Stimulated activated CD8-positive, alpha-beta memory T cell treated with anti-CD3 and anti-CD28 coated beads, Interleukin-7, amount 100 ng/mL, for 1 hour (primary cell): Measurements from ENCODE around the gene ACTL7A.

Source experiments
- DNase-seq, 2 donors: peaks; one replicate each; pipeline ENCODE4 v3.0.0-alpha.2; 2020; ENCODE audit warnings: low read depth in 2 of 2

The ACTL7A gene

DNA sequence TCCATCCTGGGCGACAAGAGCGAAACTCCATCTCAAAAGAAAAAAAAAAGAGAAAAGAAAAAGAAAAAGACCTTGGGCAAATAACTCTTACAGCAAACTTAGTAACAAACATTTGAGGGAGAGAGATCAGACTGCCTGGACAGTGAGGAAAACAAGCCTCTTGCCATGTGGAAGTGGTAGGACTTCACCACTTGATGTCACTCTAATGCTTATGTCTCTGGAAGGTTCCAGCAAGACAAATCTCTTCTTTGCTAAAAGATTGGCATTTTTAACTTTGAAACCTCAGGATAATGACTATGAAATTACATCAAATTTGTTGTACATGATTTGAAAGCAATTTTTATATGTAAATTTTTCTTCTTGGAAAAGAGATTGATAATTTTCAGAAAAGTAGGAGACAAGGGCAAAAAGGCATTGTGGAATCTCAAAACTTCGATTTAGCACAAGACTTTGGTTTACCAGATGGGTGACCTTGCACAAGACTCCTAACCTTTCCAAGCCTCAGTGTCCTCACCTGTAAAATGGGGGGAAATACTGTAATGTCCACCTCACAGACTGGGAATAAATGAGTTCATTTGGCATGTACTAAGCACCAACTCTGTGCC is 11.7 kb upstream of the ACTL7A start:
- no peak for DNase-seq

DNA sequence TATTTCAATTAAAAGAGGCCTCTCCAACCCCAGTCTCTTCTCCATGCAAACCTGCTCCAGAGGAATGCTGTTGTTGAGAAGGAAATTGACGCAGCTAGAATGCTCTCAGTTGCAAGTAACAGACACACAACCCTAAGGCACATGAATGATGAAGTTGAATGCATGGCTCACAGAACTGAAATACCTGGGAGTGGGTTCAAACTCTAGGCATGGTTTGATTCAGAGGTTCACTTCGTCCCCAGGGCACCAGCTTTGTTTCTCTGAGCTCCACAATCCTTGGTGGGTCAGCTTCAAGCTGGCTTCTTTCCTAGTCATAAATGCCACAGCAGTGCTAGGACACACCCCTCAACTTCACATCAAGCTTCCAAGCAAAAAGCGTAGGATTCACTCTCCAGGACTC is 10.9 kb upstream of the ACTL7A start:
- DNase-seq = no peak

DNA sequence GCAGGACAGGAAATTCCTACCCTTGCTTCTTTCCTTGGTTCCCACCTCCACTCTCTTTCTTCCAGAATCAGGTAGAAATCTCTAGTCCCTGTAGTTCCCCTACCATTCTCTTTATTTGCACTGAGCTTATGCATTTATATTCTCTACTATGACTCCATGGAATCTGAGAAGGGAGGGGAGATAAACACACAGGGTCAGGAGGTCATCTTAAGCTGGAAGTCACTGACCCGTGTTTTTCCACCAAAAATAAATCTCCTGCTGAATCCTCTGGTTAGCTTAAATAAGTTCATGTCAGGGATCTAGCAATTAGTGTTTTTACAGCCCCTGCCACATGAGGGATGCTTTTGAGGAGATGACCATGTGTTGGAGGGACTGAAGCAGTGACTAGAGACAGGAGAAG is 10.0 kb upstream of the ACTL7A start:
- no peak for DNase-seq

DNA sequence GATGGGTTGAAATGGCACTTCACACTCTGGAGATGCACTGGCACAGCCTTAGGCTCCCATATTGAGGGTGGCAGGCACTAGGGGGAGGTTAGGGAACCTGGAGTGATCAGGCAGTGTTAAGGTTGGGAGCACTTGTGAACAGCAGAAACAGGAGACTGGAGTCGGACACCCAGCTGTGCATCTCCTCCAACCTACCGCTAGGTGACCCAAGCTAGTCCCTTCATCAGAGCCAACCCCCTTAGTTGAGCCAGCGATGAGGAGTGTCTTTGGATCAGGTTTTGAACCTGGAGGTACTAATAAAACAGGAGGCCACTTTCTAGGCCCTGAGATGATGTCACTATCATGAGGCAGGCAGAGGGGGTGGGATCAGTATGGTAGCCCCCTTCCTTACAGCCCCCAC is 8.0 kb upstream of the ACTL7A start:
- DNase-seq = no peak

DNA sequence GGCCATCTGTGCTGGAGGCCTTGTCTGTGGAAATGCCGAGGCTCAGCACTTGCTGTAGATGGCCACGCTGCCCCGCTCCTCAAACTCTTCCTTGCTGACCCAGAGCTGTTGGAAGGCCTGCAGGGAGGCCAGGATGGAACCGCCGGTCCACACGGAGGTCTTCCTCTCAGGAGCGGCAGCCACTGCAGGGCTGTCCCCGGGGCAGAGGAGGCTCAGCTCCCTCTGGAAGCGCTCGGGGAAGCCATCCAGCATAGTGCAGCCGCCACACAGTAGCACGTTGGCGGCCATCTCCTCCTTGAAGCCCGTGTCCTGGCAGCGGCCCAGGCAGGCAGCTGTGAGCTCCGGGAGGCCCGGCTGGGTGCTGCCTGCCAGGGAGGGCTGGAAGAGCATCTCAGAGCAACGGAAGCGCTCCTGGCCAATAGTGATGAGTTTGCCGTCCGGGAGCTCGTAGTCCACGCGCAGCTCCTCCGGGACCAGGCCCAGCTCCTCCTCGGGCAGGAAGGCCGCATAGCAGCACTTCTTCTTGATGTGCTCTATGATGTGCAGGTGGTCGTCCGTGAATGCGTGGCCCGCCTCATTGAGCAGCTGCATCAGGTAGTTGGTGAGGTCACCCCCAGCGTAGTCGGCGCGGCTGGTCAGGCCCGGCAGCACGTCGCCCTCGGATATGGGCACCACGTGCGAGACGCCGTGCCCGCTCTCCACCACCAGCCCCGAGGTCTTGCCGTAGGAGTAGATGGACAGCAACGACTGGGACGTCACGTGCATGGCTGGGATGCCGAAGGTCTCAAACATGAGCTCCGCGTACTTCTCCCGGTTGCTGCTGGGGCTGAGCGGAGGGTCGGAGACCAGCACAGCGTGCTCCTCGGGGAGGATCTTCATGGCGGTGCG is 7.2 kb upstream of the ACTL7A start:
- no peak for DNase-seq

DNA sequence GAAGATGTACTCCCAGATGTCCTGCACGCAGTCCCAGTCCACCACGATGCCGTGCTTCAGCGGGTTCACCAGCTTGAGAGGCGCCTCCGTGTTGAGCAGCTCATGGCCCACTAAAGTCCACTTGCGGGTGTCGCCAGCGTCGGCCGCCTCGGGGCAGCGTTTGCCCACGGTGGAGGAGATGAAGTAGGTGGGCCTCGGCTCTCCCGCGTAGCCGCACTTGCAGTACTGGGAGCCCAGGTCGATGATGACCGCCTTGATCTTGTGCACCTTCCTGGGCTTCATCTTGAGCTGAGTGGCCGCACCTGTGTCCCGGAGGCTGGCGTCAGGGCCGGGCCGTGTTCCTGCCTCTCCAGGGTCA is 6.6 kb upstream of the ACTL7A start:
- DNase-seq = no peak

DNA sequence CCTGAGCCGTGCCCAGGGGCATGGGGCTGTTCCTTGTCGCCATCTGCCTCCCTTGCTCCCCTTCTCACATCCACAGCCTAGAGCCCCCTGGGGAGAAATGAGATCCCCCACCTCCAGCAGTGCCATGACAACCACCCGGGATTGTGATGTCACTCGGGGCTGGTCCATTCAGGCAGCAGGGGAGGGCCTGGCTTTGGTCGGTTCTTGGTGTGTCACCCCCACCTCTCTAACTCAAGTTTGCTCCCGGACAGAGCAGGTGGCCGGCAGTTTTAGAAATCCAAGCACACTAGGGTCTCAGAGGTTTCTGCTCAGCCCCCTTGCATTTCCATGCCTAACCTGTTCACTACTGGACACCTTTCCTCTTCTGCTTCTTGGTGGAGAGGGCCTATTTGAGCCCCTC is 6.2 kb upstream of the ACTL7A start, which contains the start of gene ACTL7B:
TSS of gene ACTL7B (minus strand) at position 99 of the 400 bp plus-strand sequence. CDS start at position 43, 56 bp downstream.
- DNase-seq = no peak

DNA sequence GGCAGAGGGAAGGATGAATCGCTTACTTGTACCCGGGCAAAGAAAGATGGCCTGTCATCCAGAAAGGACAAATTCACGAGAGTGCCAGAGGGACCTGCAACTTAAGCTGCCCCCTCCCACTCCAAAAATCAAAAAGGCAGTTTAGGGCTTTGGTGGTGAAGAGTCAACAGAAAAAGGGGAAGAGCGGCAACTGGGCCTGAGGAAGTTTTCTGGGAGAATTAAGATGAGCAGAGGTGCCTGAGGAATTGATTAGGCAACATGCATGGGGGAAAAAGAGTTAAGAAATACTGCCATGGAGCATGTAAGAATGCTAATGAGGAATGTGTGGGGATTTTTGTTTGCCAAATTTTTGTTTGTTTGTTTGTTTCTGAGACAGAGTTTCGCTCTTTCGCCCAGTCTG is 4.5 kb upstream of the ACTL7A start:
- DNase-seq = no peak

DNA sequence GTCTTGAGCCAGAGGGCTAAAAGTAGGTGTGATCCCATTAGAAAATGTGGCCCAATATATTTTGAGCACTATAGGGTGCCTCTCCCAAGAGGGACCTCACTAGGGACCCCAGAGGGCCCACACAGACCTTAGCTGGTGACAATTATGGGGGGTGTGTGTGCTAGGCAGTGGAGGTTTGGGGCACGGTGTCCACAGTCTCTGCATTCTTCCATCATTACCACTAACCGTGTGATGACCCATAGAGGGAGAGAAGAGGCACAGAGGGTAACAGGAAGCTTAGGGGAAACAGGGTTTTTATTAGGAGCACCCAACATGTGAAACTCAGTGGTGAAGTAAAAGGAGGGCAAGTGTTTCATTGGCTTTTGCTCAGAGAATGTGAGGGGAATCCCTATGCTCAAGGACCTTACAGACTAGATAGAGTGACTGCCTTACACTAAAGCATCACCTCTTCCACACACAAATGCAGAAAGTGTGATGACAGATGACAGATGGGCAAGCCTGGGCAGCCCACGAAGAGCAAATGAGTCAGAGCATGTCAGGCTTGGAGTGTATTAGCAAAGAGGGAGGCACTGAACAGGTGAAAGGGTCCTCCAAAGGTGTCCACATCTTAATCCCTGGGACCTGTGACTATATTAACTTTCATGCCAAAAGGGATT is 2.5 kb upstream of the ACTL7A start:
- DNase-seq = no peak

DNA sequence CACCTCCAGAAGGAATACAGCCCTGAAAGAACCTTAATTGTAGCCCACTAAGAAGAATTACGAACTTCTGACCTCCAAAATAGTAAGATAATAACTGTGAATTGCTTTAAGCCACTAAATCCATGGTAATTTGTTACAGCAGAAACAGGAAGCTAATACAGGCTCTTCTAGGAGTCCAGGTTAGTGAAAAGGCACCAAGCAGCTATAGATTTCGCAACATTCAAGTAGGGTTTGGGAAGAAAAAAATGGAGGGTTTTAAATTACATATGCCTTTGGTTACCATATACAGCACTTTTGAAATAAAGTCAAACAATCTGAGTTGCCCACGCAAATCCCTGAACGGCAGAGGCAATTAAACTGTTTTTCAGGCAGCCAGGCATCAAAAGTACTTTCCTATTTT is 1.7 kb upstream of the ACTL7A start:
- no peak for DNase-seq

DNA sequence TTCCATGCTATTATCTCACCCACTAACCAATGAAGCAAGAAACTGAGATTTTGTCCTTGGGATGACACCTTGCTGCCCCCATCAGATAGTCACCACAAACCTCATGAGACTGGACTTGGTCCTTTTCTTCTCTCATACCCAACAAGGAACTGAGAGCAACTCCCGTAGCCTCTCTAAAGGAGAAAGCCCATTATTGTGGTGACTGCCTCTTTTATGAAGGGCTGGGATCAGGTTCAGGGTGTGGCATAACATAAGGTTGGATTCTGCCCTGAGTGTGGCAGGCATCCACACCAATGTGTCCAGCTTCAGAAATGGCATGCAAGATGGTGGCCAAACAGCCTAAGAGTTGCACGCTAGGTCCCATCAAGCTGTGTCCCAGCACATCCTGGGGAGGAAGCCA is 1.3 kb upstream of the ACTL7A start:
- DNase-seq = no peak

DNA sequence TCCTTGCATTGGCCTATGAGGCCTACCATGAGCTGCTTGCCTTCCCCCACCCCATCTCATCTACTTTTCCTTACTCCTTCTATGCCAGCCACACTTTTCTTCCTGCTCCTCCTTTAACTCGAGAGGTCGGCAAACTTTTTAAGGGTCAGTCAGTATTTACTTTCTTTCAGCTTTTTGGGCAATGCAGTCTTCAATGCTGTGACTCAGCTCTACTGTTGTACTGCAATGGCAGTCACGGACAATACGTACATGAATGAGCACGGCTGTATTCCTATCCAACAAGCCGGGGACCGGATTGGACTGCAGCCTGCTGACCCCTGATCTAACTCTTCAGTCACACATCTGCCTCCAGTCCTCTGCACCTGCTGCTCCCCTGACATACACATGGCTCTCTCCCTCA is 602 bp upstream of the ACTL7A start:
- no peak for DNase-seq

DNA sequence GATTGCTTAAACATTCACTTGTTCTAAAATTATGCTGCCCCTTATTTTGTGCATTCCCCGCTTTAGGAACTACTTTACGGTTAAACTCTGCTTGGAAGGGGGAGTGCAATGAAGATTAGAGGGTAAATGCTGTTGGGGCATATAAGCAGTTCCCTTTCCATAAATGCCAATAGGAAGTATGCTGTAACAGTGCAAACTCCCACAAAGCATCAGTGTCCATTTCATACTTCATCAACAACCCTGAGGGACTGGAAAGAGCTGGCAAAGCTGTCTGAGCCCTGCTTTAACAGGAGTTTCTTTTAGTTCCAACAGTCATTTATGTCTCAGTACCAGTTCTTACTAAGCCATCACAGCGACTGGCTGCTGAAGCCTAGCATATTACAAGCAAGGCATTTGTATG is 1.8 kb downstream of the ACTL7A start:
- DNase-seq = no peak

DNA sequence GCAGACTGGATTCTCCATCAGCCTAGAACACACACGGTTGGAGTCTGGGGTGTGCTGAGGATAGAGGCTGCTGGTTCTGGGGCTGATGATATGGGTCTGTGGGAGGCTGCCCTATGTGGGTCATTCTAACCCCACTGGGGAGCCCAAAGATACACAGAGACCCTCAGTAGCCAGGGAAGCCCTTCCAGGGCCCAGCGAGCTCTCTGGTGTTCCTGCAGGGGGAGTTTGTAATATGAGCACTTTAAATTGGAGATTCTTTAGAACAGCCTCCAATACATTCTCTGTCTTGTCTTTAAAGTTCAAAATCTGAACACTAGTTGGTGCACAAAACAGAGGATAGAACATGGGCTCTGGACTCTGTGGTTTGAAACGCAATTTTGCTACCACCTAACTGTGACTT is 2.4 kb downstream of the ACTL7A start:
- DNase-seq = no peak

DNA sequence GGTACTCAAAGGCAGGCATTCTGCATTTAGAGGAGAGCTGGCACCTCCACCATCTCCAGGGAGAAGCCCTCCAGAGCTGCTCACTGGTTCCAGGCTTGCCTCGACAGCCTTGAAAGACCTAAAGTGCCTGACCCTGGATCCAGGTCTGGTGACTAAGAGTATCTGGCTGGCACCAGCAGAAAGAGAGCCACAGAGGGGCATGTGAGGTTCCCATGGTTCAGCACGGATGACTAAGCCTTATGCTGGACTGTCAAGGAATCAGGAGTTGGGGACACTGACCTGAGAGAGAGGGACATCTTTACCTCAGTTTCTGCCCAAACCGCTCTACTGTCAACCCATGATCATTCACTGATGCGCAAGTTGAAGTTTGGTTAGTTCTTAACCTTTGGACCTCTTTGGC is 3.0 kb downstream of the ACTL7A start:
- DNase-seq = no peak

DNA sequence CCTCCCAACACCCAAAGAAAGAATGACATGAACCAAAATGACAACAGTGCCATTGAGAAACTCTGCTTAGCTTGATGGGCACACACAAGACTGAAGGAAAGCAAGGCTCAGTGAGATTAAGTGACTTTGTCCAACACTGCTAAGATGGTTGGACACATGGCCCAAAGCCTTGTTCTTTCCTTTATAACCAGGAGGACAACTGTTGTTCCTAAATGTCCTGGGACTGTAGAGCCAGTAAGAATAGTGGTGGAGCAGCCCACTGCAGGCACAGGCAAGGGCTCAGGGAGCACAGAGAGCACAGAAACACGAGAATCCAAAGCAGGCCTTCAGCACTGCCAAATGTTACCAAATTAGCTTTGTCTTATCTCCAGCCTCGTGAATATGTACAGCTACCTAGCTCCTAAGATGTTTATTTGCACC is 3.9 kb downstream of the ACTL7A start:
- no peak for DNase-seq

DNA sequence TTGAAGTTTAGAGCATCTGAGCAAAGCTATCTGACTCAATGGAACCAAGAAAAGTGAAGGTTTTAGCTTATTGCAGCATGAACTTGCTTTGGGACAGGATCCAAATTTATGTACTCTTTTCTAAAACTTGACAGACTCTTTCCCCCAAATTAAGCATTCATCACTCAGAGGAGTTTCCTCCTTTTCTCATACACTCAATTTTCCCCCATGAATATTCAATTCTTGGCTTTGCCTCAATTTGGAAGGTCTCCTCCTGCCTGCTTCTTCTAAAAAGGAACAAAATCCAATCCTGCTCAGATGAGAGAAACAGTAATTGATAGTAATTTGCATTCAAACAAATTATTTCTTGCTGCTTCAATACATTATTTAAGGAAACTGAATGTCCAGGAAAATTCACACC is 5.0 kb downstream of the ACTL7A start:
- DNase-seq = no peak

DNA sequence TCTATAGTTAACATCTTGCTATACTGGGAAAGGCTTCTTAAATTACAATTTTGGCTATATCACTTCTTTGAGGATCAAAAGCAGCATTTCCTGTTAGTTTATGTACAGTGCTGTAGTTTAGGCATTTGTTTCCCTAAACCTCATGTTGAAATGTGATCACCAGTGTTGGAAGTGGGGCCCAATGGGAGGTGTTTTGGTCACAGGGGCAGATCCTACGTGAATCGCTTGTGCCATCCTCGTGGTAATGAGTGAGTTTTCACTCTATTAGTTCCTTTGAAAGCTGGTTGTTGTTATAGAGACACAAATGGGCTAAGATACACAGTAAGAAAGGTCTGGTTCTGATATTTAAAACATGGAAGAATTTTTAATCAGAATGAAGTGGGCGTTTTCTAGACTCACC is 5.8 kb downstream of the ACTL7A start:
- no peak for DNase-seq

DNA sequence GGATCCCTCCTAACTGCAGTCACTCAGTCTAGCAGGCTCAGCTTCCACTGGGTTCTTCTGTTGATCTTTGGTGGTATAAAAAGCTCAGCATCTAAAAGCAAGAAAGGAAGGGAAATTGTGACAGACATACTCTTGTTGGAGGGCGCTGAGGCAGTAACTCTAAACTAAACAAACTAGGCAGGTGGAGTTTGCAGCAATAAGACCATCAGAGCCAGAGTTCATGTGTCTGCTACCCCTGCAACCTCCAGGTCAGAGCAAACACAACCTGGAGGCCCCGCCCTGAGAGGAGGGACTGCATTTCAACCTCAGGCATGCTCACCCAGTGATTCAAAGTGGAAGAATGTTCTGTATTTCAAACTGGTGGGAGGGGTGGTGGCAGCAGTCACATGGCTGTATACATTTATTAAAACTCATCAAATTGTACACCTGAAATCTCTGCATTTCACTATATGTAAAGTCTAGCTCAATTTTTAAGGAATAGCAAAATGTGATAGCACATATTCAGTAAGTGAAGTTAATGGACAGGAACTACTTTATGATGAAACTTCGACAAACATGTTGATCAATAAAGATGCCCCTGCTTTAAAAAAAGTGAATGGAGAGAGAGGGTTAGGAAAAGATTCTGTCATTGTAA is 7.1 kb downstream of the ACTL7A start:
- no peak for DNase-seq

DNA sequence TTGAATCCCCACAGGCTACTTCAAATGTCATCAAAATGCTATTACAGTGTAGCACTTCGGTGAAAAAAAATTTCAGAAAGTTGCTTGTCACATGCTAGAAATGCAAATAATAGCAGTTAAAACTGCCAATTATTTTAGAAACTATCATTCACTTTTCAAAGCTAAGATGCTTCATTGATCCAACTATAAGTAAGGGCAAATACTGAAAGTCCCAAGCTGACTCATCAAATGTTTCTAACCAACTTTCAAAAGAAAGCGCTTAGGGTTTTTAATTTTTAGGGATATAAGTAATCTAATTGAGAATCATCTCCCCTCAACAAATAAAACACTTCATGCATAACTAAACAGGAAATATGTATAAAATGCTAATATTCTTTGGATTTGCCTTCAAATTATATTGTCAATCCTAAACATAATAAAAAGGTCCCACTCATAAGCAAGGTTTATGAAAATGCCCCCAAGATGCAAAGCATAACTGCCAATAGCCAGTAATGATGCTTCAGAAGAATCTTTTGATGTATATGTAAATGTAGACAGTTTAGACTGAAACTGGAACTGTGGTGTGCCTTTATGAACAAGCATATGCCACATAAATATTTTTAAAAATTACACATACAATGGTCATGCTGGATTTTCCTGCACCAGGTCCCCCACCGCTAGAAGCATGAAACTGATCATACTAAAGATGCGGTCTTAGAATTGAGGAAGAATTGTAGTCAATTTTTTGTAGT is 12.2 kb downstream of the ACTL7A start:
- DNase-seq = no peak

DNA sequence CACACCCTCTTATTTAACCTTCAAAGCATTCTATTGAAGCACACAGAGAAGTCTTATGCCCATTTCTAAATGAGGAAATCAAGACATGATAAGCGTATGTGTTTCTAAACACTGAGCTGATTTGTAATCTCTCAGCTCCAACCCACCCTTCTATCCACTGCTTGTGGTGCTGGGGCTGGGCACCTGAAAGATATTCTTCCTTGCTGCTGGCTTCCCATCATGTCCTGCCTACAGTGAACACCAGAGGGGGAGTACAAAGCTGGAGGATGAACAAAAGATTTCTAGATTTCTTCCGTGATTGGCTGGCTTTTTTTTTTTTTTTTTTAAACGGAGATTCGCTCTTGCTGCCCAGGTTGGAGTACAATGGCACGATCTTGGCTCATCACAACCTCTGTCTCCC is 14.4 kb downstream of the ACTL7A start:
- DNase-seq = no peak

DNA sequence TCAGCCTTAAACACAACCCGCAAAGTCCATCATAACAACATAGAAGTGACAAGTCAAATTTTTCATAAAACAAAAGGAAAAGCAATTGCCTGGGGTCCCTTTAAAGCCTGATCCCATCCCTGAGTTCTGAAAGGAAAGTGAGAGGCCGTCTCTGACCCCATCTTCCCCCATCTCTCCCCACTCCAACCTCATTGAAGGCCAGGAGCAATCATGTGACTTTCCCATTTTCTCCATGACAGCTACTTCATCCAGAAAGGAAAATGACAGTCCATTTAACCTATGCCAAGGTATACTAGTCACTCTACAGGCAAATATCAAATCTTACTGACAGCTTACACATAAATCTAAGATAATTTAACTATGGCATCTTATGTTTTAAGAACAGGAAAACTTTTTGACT is 15.5 kb downstream of the ACTL7A start:
- DNase-seq = no peak
